Measurements from ENCODE around the gene DSCAM. TPM values are rescaled to one million over a fixed set of nuclear protein-coding genes. Genes with fewer than 3 reads are reported as not detected.

DSCAM gene
- total RNA-seq, 3 donors from 2014 or later: not detected

GRCh38 chr21:40688106-40688864, 158.7 kb downstream of the DSCAM start:
- no peak for ATAC-seq
- H3K4me1 Mint-ChIP-seq (ENCODE audit: low read depth): no peaks in the 10 kb centered on the region
- no peak for DNase-seq
- peaks cover 4% of the 10 kb centered on the region for H3K27me3 Mint-ChIP-seq (ENCODE audit: low read depth)
- H3K36me3 Mint-ChIP-seq (ENCODE audit: insufficient read depth): no peaks in the 10 kb centered on the region
- peaks cover 9% of the 10 kb centered on the region for H3K9me3 Mint-ChIP-seq
- no peak overlapping the region for H3K4me3 Mint-ChIP-seq

GRCh38 chr21:40687625-40688024, 159.3 kb downstream of the DSCAM start:
- Mint-ChIP-seq H3K9me3 (peaks cover 14% of the 10 kb centered on the region), H3K4me1 (ENCODE audit: low read depth) (no peaks in the 10 kb centered on the region), H3K36me3 (ENCODE audit: insufficient read depth) (no peaks in the 10 kb centered on the region), H3K27me3 (ENCODE audit: low read depth) (peaks cover 4% of the 10 kb centered on the region), H3K4me3 (no peak overlapping the region)
- ATAC-seq: no peak
- DNase-seq: no peak

GRCh38 chr21:40686526-40686925, 160.4 kb downstream of the DSCAM start:
- Mint-ChIP-seq H3K27me3 (ENCODE audit: low read depth) (peaks cover 4% of the 10 kb centered on the region), H3K36me3 (ENCODE audit: insufficient read depth) (no peaks in the 10 kb centered on the region), H3K9me3 (peaks cover 21% of the 10 kb centered on the region), H3K4me1 (ENCODE audit: low read depth) (no peaks in the 10 kb centered on the region), H3K4me3 (no peak overlapping the region)
- DNase-seq: no peak
- no peak for ATAC-seq

GRCh38 chr21:40685141-40685540, 161.8 kb downstream of the DSCAM start:
- Mint-ChIP-seq H3K4me3 (no peak overlapping the region), H3K36me3 (ENCODE audit: insufficient read depth) (no peaks in the 10 kb centered on the region), H3K4me1 (ENCODE audit: low read depth) (no peaks in the 10 kb centered on the region), H3K9me3 (peaks cover 21% of the 10 kb centered on the region), H3K27me3 (ENCODE audit: low read depth) (peaks cover 4% of the 10 kb centered on the region)
- DNase-seq: no peak
- no peak for ATAC-seq

- H3K27me3 Mint-ChIP-seq (ENCODE audit: low read depth): peaks cover 2% of the 10 kb centered on the region
- no peak overlapping the region for H3K4me3 Mint-ChIP-seq
- DNase-seq (no peak), ATAC-seq (no peak)
- H3K4me1 Mint-ChIP-seq (ENCODE audit: low read depth): no peaks in the 10 kb centered on the region
- H3K9me3 Mint-ChIP-seq: peaks cover 21% of the 10 kb centered on the region
- no peaks in the 10 kb centered on the region for H3K36me3 Mint-ChIP-seq (ENCODE audit: insufficient read depth)
Observed at GRCh38 chr21:40684726-40685125, 162.2 kb downstream of the DSCAM start.

- H3K36me3 Mint-ChIP-seq (ENCODE audit: insufficient read depth): no peaks in the 10 kb centered on the region
- H3K27me3 Mint-ChIP-seq (ENCODE audit: low read depth): peaks cover 2% of the 10 kb centered on the region
- H3K4me1 Mint-ChIP-seq (ENCODE audit: low read depth): no peaks in the 10 kb centered on the region
- ATAC-seq (no peak), DNase-seq (no peak)
- no peak overlapping the region for H3K4me3 Mint-ChIP-seq
- H3K9me3 Mint-ChIP-seq: peaks cover 21% of the 10 kb centered on the region
Observed at GRCh38 chr21:40683349-40683748, 163.6 kb downstream of the DSCAM start.

GRCh38 chr21:40681164-40681859, 165.6 kb downstream of the DSCAM start:
- peaks cover 20% of the 10 kb centered on the region for H3K9me3 Mint-ChIP-seq
- no peak overlapping the region for H3K4me3 Mint-ChIP-seq
- DNase-seq: no peak
- peaks cover 2% of the 10 kb centered on the region for H3K27me3 Mint-ChIP-seq (ENCODE audit: low read depth)
- no peaks in the 10 kb centered on the region for H3K4me1 Mint-ChIP-seq (ENCODE audit: low read depth)
- H3K36me3 Mint-ChIP-seq (ENCODE audit: insufficient read depth): no peaks in the 10 kb centered on the region
- no peak for ATAC-seq

GRCh38 chr21:40680311-40680710, 166.6 kb downstream of the DSCAM start:
- DNase-seq (no peak), ATAC-seq (no peak)
- Mint-ChIP-seq H3K4me3 (no peak overlapping the region), H3K9me3 (peaks cover 16% of the 10 kb centered on the region), H3K27me3 (ENCODE audit: low read depth) (no peaks in the 10 kb centered on the region), H3K4me1 (ENCODE audit: low read depth) (no peaks in the 10 kb centered on the region), H3K36me3 (ENCODE audit: insufficient read depth) (no peaks in the 10 kb centered on the region)

- H3K9me3 Mint-ChIP-seq: peaks cover 16% of the 10 kb centered on the region
- H3K36me3 Mint-ChIP-seq (ENCODE audit: insufficient read depth): no peaks in the 10 kb centered on the region
- H3K4me1 Mint-ChIP-seq (ENCODE audit: low read depth): no peaks in the 10 kb centered on the region
Observed at GRCh38 chr21:40678681-40679284, 168.2 kb downstream of the DSCAM start.

GRCh38 chr21:40675017-40675416, 171.9 kb downstream of the DSCAM start:
- no peak for ATAC-seq
- no peaks in the 10 kb centered on the region for H3K36me3 Mint-ChIP-seq (ENCODE audit: insufficient read depth)
- H3K4me1 Mint-ChIP-seq (ENCODE audit: low read depth): no peaks in the 10 kb centered on the region
- H3K4me3 Mint-ChIP-seq: no peak overlapping the region
- no peaks in the 10 kb centered on the region for H3K9me3 Mint-ChIP-seq
- DNase-seq: no peak
- no peaks in the 10 kb centered on the region for H3K27me3 Mint-ChIP-seq (ENCODE audit: low read depth)

More at GRCh38 chr21:40678681-40679284, 168.2 kb downstream of the DSCAM start:
- ATAC-seq (no peak), DNase-seq (no peak)
- Mint-ChIP-seq H3K27me3 (ENCODE audit: low read depth) (no peaks in the 10 kb centered on the region), H3K4me3 (no peak overlapping the region)

GRCh38 chr21:40672602-40673001, 174.4 kb downstream of the DSCAM start:
- ATAC-seq: no peak
- no peak overlapping the region for H3K4me3 Mint-ChIP-seq

GRCh38 chr21:40671716-40672115, 175.2 kb downstream of the DSCAM start:
- Mint-ChIP-seq H3K27me3 (ENCODE audit: low read depth) (no peaks in the 10 kb centered on the region), H3K4me3 (no peak overlapping the region), H3K9me3 (no peaks in the 10 kb centered on the region), H3K4me1 (ENCODE audit: low read depth) (no peaks in the 10 kb centered on the region), H3K36me3 (ENCODE audit: insufficient read depth) (no peaks in the 10 kb centered on the region)
- ATAC-seq: no peak
- no peak for DNase-seq

More at GRCh38 chr21:40672602-40673001, 174.4 kb downstream of the DSCAM start:
- Mint-ChIP-seq H3K36me3 (ENCODE audit: insufficient read depth) (no peaks in the 10 kb centered on the region), H3K4me1 (ENCODE audit: low read depth) (no peaks in the 10 kb centered on the region), H3K9me3 (no peaks in the 10 kb centered on the region), H3K27me3 (ENCODE audit: low read depth) (no peaks in the 10 kb centered on the region)
- no peak for DNase-seq

GRCh38 chr21:40668555-40669275, 178.2 kb downstream of the DSCAM start:
- no peak for DNase-seq
- H3K4me1 Mint-ChIP-seq (ENCODE audit: low read depth): no peaks in the 10 kb centered on the region
- no peak for ATAC-seq
- no peaks in the 10 kb centered on the region for H3K36me3 Mint-ChIP-seq (ENCODE audit: insufficient read depth)
- no peak overlapping the region for H3K4me3 Mint-ChIP-seq
- no peaks in the 10 kb centered on the region for H3K9me3 Mint-ChIP-seq
- no peaks in the 10 kb centered on the region for H3K27me3 Mint-ChIP-seq (ENCODE audit: low read depth)

GRCh38 chr21:40667967-40668366, 179.0 kb downstream of the DSCAM start:
- no peak for ATAC-seq
- DNase-seq: no peak
- Mint-ChIP-seq H3K27me3 (ENCODE audit: low read depth) (no peaks in the 10 kb centered on the region), H3K36me3 (ENCODE audit: insufficient read depth) (no peaks in the 10 kb centered on the region), H3K4me1 (ENCODE audit: low read depth) (no peaks in the 10 kb centered on the region), H3K4me3 (no peak overlapping the region), H3K9me3 (no peaks in the 10 kb centered on the region)

Measured in activated T-cell treated with anti-CD3 and anti-CD28 coated beads, Interleukin-2, amount 50 U/mL, for 4 hours (primary cell).